ENCODE measurements around the gene MYLK. TPM values are rescaled to one million over a fixed set of nuclear protein-coding genes. Genes with fewer than 3 reads are reported as not detected.
A peak's percentile ranks its signal among the peaks of the same experiment; 100 is the strongest.

Gene MYLK
- total RNA-seq, 1 donor from 2014 or later: 722 TPM

GRCh38 chr3:123595396-123596180, 288.5 kb downstream of the MYLK start:
- no peak for DNase-seq (ENCODE audit: low read depth)

- no peak for DNase-seq (ENCODE audit: low read depth)
Measured at GRCh38 chr3:123593381-123593780, 290.8 kb downstream of the MYLK start.

DNA sequence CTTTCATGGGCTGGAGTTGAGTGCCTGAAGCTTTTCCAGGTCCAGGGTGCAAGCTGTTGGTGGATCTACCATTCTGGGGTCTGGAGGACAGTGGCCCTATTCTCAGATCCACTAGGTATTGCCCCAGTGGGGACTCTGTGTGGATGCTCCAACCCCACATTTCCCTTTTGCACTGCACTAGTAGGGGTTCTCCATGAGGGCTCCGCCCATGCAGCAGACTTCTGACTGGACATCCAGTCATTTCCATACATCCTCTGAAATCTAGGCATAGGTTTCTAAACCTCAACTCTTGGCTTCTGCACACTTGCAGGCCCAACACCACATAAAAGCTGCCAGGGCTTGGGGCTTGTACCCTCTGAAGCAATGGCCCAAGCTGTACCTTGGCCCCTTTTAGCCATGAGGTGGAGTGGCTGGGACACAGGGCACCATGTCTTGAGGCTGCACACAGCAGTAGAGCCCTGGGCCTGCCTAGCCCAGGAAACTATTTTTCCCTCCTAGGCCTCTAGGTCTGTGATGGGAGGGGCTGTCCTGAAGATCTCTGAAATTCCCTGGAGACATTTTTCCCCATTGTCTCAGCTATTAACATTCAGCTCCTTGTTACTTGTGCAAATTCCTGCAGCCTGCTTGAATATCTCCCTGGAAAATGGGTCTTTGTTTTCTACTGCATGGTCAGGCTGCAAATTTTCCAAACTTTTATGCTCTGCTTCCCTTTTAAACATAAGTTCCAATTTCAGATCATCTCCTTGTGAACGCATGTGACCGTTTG, 293.3 kb downstream of the MYLK start:
- DNase-seq (ENCODE audit: low read depth): no peak

DNA sequence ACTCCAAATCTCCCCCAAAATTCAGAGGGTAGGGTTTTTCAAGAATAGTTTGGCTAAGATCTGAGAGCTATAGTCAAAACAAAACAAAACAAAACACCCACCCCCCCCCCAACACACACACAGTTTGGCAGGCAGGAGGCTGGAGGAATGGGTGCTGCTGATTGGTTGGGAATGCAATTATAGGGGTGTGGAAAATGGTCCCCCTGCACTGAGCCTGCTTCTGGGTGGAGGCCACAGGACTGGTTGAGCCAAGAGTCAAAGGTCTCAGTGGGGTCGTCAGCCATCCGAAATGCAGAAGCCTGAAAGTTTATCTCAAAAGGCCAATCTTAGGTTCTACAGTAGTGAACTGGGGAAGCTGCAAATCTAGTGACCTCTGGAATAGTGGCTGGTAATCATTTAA, 296.7 kb downstream of the MYLK start:
- DNase-seq (ENCODE audit: low read depth): no peak

DNA sequence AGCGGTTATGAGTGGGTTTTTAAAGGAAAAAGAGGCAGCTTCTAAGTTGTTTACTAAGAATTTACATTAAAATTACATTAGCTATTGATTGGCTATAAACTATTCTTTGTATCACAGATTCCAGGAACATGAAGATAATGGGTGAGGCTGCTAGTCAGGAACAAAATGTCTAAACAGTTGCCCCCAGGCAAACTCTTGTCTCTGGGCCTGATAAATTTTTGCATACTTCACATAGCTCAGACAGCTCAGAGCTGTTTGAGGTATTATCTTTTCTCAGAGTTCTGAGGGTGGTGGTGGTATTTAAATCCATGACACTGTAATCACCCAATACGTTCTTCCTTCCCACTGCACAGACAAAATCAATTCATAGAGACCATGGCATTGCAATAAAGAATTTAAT, 297.2 kb downstream of the MYLK start:
- peak; percentile 42 for DNase-seq (ENCODE audit: low read depth)

DNA sequence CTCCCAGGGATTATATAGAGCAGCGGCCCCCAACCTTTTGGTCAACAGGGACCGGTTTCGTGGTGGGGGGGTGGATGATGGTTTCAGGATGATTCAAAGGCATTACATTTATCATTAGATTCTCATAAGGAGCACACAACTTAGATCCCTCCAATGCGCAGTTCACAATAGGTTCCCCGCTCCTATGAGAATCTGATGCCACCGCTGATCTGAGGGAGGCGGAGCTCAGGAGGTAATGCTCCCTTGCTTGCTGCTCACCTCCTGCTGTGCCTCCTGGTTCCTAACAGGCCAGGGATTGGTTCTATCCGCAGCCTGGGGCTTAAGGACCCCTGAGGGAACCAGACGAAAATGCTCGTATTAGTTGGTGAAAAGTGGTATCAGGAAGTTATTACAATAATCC, 298.0 kb downstream of the MYLK start:
- peak; percentile 56 for DNase-seq (ENCODE audit: low read depth)

DNA sequence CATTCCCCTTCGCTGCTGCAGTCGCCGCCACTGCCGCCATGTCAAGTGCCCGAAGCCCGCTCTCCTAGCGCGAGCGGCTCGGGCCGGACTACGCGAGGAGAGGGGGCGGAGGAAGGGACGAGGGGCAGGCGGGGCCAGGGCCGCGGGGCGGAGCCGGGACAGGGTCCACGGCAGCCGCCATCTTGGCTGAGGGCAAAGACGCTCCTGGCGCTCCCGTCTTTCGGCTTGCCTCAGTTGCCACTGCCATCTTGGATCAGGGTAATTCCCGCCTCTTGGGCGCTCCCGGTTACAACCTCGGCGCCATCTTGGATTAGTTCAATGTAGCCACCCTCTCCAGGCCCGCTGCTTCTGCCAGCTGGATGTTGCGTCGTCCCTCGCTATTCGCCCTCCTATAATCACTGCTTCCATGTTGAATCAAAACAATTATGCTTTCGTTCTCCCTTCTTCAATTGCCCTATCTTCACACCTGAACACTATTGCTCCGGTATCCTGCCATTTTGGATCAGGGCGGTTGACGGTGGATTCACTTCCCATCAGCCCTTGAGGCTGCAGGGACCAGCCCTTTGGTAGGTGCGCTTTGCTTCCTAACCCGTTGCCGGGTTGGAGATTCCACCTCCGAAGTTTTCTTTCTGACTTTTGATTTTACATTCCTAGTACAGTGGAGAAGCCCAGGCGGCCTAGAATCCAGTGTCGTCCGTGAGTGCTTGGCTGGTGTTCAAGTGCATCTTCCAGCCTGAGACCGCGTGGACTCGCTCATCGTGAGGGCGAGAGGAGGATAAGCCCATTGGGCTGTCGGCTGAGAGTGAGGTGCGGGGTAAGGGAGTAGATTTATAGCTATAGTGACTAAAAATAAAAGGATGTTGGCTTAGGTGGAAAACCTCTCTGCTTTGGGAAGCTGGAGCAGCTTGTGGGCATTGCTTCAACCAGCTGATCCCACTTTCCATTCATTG, 298.9 kb downstream of the MYLK start, which contains the start of gene HACD2:
Gene HACD2 (minus strand): TSS at position 66 of the 950 bp plus-strand sequence. CDS start 26 bp downstream, at position 40.
- DNase-seq (ENCODE audit: low read depth): peak; percentile 91

GRCh38 chr3:123584284-123584987, 299.7 kb downstream of the MYLK start:
- no peak for DNase-seq (ENCODE audit: low read depth)

- no peak for DNase-seq (ENCODE audit: low read depth)
Measured at GRCh38 chr3:123583561-123583960, 300.6 kb downstream of the MYLK start.

GRCh38 chr3:123582315-123582714, 301.8 kb downstream of the MYLK start:
- DNase-seq (ENCODE audit: low read depth): peak; percentile 71

DNA sequence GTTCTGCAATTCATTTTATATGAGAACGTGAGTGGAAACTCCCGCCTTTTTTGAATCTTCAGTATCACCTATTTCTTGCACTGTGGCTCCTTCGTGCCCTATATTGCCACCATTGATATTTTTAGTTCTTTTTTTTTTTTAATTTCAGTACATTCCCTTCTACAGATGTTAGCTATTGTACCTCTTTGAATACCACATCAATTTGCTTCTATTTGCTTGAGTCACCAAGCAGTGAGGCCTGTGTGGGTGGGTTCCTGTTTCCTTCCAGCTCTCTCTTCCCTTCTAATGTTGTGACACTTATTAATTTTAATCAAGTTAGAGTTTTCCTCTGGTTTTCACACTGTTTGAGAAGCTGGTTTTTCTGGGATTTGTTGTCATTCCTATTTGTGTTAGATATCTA, 308.0 kb downstream of the MYLK start:
- DNase-seq (ENCODE audit: low read depth): peak; percentile 43

DNA sequence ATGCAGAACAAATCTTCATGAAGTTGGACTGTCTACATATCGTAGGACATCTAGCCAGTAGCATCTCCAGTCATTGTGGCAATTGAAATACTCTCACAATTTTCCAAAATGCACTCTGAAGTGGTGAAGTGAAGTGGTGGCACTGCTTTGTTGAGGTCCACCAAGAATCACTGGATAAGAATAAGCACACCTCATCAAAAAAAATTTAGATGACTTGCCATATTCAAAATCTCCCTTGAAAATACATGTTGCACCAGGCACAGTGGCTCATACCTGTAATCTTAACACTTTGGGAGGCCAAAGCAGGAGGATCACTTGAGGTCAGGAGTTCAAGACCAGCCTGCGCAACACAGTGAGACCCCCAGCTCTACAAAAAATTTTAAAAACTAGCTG, 312.2 kb downstream of the MYLK start:
- DNase-seq (ENCODE audit: low read depth): no peak

DNA sequence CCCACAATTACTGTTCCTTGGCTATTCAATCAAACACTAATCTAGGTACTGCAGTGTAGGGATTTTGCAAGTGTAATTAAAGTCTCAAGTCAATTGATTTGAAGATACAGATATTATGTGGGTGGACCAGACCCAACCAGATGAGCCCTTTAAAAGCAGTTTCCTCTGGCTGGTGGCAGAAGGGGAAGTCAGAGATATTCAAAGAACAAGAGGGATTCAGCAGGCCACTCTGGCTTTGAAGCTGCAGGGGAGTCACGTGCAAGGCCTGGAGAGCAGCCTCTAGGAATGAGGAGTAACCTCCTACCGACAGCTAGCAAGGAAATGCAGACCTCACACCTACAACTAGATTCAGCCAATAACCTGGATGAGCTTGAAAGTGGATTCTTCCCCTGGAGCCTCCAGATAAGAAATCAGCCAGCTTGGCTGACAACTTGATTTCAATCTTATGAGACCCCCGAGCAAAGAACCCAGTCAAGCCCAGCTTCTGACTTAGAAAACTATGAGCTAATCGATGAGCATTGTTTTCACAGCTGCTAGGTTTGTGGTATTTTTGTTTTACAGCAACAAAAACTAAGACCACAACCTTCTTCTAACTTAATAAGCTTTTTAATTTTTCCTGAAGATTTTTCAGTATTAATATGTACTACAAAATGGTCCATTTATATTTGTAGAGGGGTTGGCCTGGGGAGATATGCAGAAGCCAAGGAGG, 312.7 kb downstream of the MYLK start:
- no peak for DNase-seq (ENCODE audit: low read depth)

GRCh38 chr3:123568875-123569274, 315.3 kb downstream of the MYLK start:
- DNase-seq (ENCODE audit: low read depth): no peak

- no peak for DNase-seq (ENCODE audit: low read depth)
Measured at GRCh38 chr3:123568034-123568433, 316.1 kb downstream of the MYLK start.

DNA sequence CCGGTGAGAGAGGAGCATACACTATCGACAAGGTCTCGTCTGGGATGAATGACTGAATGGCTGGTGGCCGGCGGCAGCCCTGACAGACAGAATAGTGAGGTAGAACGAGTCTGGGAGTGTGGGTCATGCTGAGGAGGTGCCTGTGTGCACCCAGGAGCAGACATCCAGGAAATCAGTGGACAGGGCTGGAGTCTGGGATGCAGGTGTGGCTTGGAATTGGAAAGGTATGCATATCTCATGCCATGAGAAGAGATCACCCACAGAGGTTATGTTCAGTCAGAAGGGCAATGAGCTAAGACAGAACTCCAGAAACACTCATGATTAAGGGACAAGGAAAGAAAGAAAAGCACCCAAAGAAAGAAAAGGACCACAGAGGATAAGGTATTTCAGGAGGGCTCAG, 320.1 kb downstream of the MYLK start:
- no peak for DNase-seq (ENCODE audit: low read depth)

DNA sequence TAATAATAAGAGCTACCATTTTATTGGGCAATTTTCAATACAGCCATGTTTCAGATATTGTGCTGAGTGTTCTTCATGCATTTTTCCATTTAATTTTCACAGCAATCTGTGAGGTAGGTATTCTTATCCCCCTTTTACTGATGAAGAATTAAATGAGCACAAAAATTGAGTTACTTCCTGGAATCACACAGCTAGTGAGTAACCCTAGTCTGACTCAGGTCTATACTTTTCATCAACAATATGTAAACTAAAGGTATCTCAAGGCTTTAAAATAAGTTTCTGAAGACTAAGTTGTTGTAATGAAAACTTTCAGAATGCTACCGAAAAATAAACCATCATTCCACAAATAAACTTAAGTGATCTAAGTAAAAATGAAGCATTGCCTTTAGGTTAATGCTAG, 321.6 kb downstream of the MYLK start:
- no peak for DNase-seq (ENCODE audit: low read depth)

DNA sequence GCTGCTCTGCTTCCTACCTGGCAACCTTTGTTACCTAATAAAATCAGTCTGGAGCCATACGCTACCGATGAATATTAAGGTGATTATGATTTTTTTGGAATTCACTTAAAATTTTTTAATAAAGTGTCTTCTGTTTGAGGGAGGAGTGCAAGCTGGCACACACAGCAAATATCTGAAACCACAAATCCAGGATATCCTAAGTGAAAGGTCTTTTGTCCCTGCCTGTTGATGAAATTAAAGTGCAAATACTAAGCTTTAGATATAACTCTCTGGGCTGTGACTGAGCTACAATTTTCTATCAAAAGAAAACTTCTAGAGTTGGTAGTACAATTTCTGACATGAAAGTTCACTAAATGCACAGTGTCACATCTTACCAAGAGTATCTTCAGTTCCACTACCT, 322.9 kb downstream of the MYLK start:
- DNase-seq (ENCODE audit: low read depth): no peak
